ENCODE results near the gene TUSC2.

Gene TUSC2

GRCh38 chr3:50345008-50345407, 17.0 kb upstream of the TUSC2 start:
- H3K27me3 ChIP-seq (ENCODE audit: insufficient read depth, low read length): no peaks in the 10 kb centered on the region
- H3K27ac ChIP-seq (ENCODE audit: low read depth, low read length, poor library complexity, severe bottlenecking): no peak overlapping the region
- TF ChIP-seq CTCF (IDR thresholded peaks at IDR 0.05; ENCODE audit: low read length): no peak
- no peak for TF ChIP-seq EZH2 (IDR thresholded peaks at IDR 0.05; ENCODE audit: borderline replicate concordance, low read length)
- no peaks in the 10 kb centered on the region for H3K9me3 ChIP-seq (ENCODE audit: low read length)
- peaks cover 35% of the 10 kb centered on the region for H3K4me1 ChIP-seq (ENCODE audit: insufficient read depth, low read length, severe bottlenecking)
- H3K36me3 ChIP-seq (ENCODE audit: insufficient read depth, low read length): peaks cover 18% of the 10 kb centered on the region; the same call in 1 of the 2 replicates
- H4K20me1 ChIP-seq (ENCODE audit: insufficient read depth, low read length): no peaks in the 10 kb centered on the region
- H3F3A ChIP-seq (ENCODE audit: insufficient read depth, low read length): no peaks in the 10 kb centered on the region
- no peaks in the 10 kb centered on the region for H3K79me2 ChIP-seq (ENCODE audit: insufficient read depth, low read length)
- no peak overlapping the region for H3K9ac ChIP-seq (ENCODE audit: low read length)
- H3K4me2 ChIP-seq (ENCODE audit: low read length): peak overlapping the region; percentile 65; the same call in 1 of the 2 replicates
- peak overlapping the region; percentile 46 for H3K4me3 ChIP-seq (ENCODE audit: low read depth, low read length, poor library complexity, severe bottlenecking)
- H2AFZ ChIP-seq (ENCODE audit: low read length): no peak overlapping the region
- no peaks in the 10 kb centered on the region for H3K9me2 ChIP-seq (ENCODE audit: low read depth, low read length)

GRCh38 chr3:50342813-50343633, 15.0 kb upstream of the TUSC2 start:
- TF ChIP-seq CTCF (IDR thresholded peaks at IDR 0.05; ENCODE audit: low read length): no peak

GRCh38 chr3:50341996-50342650, 14.1 kb upstream of the TUSC2 start:
- Histone ChIP-seq H3K27ac (ENCODE audit: low read depth, low read length, poor library complexity, severe bottlenecking) (no peak overlapping the region), H3K4me2 (ENCODE audit: low read length) (no peak overlapping the region), H3K79me2 (ENCODE audit: insufficient read depth, low read length) (no peaks in the 10 kb centered on the region)

More at GRCh38 chr3:50342813-50343633, 15.0 kb upstream of the TUSC2 start:
- Histone ChIP-seq H3K4me3 (ENCODE audit: low read depth, low read length, poor library complexity, severe bottlenecking) (no peak overlapping the region), H3K9ac (ENCODE audit: low read length) (no peak overlapping the region), H2AFZ (ENCODE audit: low read length) (no peak overlapping the region), H3K4me2 (ENCODE audit: low read length) (no peak overlapping the region), H3K4me1 (ENCODE audit: insufficient read depth, low read length, severe bottlenecking) (peaks cover 43% of the 10 kb centered on the region), H3K9me3 (ENCODE audit: low read length) (no peaks in the 10 kb centered on the region), H3K36me3 (ENCODE audit: insufficient read depth, low read length) (peaks cover 8% of the 10 kb centered on the region; the same call in 1 of the 2 replicates), H3K27ac (ENCODE audit: low read depth, low read length, poor library complexity, severe bottlenecking) (no peak overlapping the region), H3K27me3 (ENCODE audit: insufficient read depth, low read length) (no peaks in the 10 kb centered on the region), H3F3A (ENCODE audit: insufficient read depth, low read length) (0 out of 2 replicates have a peak, but pooled peaks cover 5% of the 10 kb centered on the region), H4K20me1 (ENCODE audit: insufficient read depth, low read length) (no peaks in the 10 kb centered on the region), H3K79me2 (ENCODE audit: insufficient read depth, low read length) (no peaks in the 10 kb centered on the region), H3K9me2 (ENCODE audit: low read depth, low read length) (no peaks in the 10 kb centered on the region)

More at GRCh38 chr3:50341996-50342650, 14.1 kb upstream of the TUSC2 start:
- Histone ChIP-seq H3K9ac (ENCODE audit: low read length) (no peak overlapping the region), H3K4me3 (ENCODE audit: low read depth, low read length, poor library complexity, severe bottlenecking) (no peak overlapping the region), H2AFZ (ENCODE audit: low read length) (no peak overlapping the region), H3K4me1 (ENCODE audit: insufficient read depth, low read length, severe bottlenecking) (peaks cover 48% of the 10 kb centered on the region), H4K20me1 (ENCODE audit: insufficient read depth, low read length) (no peaks in the 10 kb centered on the region), H3K9me3 (ENCODE audit: low read length) (no peaks in the 10 kb centered on the region), H3K27me3 (ENCODE audit: insufficient read depth, low read length) (no peaks in the 10 kb centered on the region), H3K36me3 (ENCODE audit: insufficient read depth, low read length) (no peaks in the 10 kb centered on the region), H3K9me2 (ENCODE audit: low read depth, low read length) (no peaks in the 10 kb centered on the region), H3F3A (ENCODE audit: insufficient read depth, low read length) (0 out of 2 replicates have a peak, but pooled peaks cover 5% of the 10 kb centered on the region)
- TF ChIP-seq CTCF (IDR thresholded peaks at IDR 0.05; ENCODE audit: low read length): no peak
- no peak for TF ChIP-seq EZH2 (IDR thresholded peaks at IDR 0.05; ENCODE audit: borderline replicate concordance, low read length)
